Measurements from ENCODE around the gene NFYC.
A peak's percentile ranks its signal among the peaks of the same experiment; 100 is the strongest.

The NFYC gene

DNA sequence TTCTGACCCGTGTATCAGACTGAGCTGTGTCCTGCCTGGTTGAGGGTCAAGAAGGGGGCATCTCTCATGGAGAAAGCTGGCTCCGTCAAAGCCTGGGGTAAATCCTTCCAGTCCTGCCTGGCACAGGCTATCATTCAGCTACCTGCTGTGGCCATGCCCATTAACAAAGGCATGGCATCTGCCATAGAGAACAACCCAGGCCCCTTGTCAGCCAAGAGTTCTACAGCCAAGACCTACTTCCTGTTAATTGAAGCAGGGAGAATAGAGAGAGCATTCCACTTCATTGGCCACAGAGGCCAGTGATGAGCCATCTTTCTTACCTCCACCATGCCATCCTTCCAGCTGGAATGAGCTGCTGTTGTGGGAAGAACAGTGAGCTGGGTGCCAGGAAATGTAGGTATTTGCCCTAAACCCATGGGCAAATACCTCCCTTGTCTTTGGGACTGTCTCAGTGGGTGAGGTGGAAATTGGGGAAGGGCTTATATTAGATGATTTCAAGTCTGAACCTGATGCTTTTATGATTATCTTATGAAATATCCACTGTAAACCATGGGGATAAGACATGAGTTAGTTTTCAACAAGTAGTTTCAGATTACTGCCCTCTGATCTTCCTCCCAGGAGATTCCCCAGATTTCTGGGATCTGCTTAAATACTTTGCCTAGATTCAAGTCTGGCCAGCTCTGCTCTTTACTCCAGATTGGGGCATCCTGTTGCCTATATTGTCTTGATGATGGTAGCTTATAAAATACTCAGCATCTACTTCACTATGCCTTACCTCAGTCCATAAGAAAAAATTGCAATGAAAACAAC lies 80.8 kb downstream of the NFYC start:
- peaks cover 4% of the 10 kb centered on the region for H3K9me3 Mint-ChIP-seq
- no peaks in the 10 kb centered on the region for H3K27me3 Mint-ChIP-seq
- H3K4me1 Mint-ChIP-seq = peaks cover 24% of the 10 kb centered on the region
- H3K27ac Mint-ChIP-seq = peak overlapping the region; percentile 53
- H3K4me3 Mint-ChIP-seq = no peak overlapping the region
- CTCF ChIA-PET = interaction anchor here (0.7 to 7.3 kb wide), 22 partner anchors 8 to 629 kb away, joined by 3 to 139 read pairs (median 4); partner anchors contain the start of gene NFYC
- no peak for DNase-seq
- peaks cover 55% of the 10 kb centered on the region for H3K36me3 Mint-ChIP-seq

GRCh38 chr1:40773748-40774265 lies 82.3 kb downstream of the NFYC start:
- Mint-ChIP-seq H3K4me3 (no peak overlapping the region), H3K36me3 (peaks cover 51% of the 10 kb centered on the region), H3K27me3 (no peaks in the 10 kb centered on the region), H3K27ac (no peak overlapping the region), H3K9me3 (peaks cover 4% of the 10 kb centered on the region), H3K4me1 (peaks cover 24% of the 10 kb centered on the region)
- CTCF ChIA-PET = interaction anchor here (0.7 to 7.3 kb wide), 38 partner anchors 9 to 193 kb away, joined by 3 to 139 read pairs (median 5); no protein-coding TSS in a partner anchor
- peak; percentile 8 for DNase-seq

- peaks cover 4% of the 10 kb centered on the region for H3K9me3 Mint-ChIP-seq
- H3K27ac Mint-ChIP-seq = no peak overlapping the region
- DNase-seq = peak; percentile 77
- H3K4me1 Mint-ChIP-seq = peaks cover 20% of the 10 kb centered on the region
- no peaks in the 10 kb centered on the region for H3K27me3 Mint-ChIP-seq
- peaks cover 45% of the 10 kb centered on the region for H3K36me3 Mint-ChIP-seq
- no peak overlapping the region for H3K4me3 Mint-ChIP-seq
- CTCF ChIA-PET = interaction anchor here (0.6 to 7.3 kb wide), 46 partner anchors 8 to 229 kb away, joined by 3 to 139 read pairs (median 4); partner anchors contain the start of gene NFYC
Measured at GRCh38 chr1:40774266-40774998, 82.9 kb downstream of the NFYC start.

DNA sequence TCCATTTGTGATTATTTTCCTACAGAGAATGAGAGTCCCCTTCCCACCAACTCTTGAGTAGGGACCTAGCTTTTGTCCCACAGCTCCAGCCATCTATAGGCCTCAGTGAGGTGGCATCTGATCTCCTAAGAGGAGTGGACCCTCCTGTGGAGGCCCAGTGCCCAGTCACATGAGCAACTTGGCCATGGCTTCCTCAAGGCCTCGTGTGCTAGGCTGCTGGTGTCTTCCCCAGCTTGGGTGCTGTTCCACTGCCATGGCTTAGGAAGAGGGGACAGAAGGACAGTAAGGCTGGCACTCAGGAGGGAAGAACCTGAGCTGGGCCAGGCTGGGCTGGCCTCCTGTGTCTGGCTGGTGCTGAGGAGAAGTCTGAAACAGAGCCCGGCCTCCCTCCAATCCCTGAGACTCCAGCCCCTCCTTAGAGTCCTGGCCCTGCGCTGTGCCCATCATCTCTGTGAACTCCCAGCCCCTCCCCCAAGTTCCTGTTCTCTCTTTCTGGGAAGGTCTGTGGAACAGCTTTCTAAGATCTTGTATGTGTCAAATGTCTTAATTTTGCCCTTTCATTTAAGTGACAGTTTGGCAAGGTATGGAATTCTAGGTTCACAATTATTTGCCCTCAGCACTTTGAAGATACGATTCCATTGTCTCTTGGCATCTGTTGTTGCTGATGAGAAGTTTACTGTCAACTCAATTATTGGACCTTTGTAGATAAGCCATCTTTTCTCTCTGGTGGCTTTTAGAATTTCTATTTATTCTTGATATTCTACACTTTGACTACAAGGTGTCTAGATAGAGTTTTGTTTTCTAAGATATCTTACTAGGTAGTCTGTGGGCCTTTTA lies 85.0 kb downstream of the NFYC start:
- Mint-ChIP-seq H3K4me3 (no peak overlapping the region), H3K27ac (peak overlapping the region; percentile 59), H3K4me1 (peaks cover 5% of the 10 kb centered on the region), H3K36me3 (peaks cover 28% of the 10 kb centered on the region), H3K9me3 (peaks cover 4% of the 10 kb centered on the region), H3K27me3 (peaks cover 6% of the 10 kb centered on the region)
- peak; percentile 10 for DNase-seq
- CTCF ChIA-PET = interaction anchor here (0.8 to 7.3 kb wide), 11 partner anchors 10 to 176 kb away, joined by 3 to 139 read pairs (median 7); no protein-coding TSS in a partner anchor

DNA sequence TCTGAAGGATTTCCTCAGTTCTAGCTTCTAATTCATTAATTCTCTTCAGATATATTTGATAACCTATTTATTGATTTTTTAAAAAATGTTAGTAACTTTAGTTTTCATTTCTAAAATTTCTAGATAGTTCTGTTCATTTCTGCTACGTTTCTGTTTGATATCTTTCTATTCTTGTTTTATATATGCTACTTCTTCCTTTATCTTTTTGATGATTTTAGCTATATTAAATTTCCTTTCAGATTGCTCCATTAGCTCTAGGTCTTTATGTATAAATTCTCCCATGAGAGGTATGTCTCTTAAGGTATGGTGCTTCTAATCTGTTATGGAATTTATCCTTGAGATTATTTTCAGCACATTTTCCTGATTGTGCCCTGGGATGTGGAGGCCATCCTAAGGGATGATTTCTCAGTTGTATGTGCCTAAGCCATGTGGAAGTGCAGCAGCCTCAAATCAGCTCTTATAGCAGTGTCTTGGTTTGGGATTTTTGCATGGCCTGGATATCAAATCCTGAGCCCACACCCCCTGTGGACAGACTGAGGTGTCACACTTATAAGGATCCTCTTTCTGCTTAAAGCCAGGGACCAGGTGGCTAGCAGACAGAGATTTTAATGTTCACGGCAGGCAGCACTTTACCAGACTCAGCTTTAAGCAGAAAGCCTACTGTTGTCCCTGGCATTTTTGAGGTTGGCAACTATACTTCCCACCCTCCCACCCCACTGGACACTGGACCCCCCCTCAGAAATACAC lies 85.9 kb downstream of the NFYC start:
- Mint-ChIP-seq H3K4me1 (peaks cover 7% of the 10 kb centered on the region), H3K4me3 (no peak overlapping the region), H3K27me3 (peaks cover 15% of the 10 kb centered on the region), H3K36me3 (peaks cover 24% of the 10 kb centered on the region), H3K9me3 (peaks cover 4% of the 10 kb centered on the region), H3K27ac (no peak overlapping the region)
- CTCF ChIA-PET = interaction anchor here (0.8 to 5.2 kb wide), 8 partner anchors 11 to 175 kb away, joined by 3 to 38 read pairs (median 4); no protein-coding TSS in a partner anchor
- DNase-seq = no peak

GRCh38 chr1:40780678-40781607 lies 89.4 kb downstream of the NFYC start:
- CTCF ChIA-PET = interaction anchor here (1.0 to 1.5 kb wide), 2 partner anchors 69 to 172 kb away, joined by 3 to 5 read pairs; no protein-coding TSS in a partner anchor
- Mint-ChIP-seq H3K9me3 (peaks cover 4% of the 10 kb centered on the region), H3K4me3 (no peak overlapping the region), H3K36me3 (peaks cover 20% of the 10 kb centered on the region), H3K27me3 (peaks cover 47% of the 10 kb centered on the region), H3K4me1 (peaks cover 11% of the 10 kb centered on the region), H3K27ac (no peak overlapping the region)
- no peak for DNase-seq

DNA sequence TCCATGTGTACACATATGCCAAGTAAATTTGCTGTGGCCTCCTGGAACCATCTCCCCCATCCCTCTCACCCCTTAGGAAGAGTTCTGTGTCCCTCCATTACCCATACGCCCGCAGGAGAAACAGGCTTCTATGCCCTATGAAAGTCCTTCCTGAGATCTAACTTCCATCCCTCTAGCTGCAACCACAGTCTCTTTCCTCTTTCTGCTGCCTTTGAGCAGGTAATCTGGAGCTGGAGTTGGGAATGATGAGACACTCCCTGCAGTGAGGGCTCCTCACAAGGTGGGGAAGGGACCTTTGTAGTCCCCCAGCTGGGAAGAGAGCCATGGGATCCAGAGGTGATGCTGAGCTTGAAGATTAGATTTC lies 90.1 kb downstream of the NFYC start:
- CTCF ChIA-PET = interaction anchor here (1.0 to 1.8 kb wide), 4 partner anchors 9 to 171 kb away, joined by 3 to 8 read pairs (median 4); no protein-coding TSS in a partner anchor
- H3K4me3 Mint-ChIP-seq = no peak overlapping the region
- peaks cover 14% of the 10 kb centered on the region for H3K4me1 Mint-ChIP-seq

DNA sequence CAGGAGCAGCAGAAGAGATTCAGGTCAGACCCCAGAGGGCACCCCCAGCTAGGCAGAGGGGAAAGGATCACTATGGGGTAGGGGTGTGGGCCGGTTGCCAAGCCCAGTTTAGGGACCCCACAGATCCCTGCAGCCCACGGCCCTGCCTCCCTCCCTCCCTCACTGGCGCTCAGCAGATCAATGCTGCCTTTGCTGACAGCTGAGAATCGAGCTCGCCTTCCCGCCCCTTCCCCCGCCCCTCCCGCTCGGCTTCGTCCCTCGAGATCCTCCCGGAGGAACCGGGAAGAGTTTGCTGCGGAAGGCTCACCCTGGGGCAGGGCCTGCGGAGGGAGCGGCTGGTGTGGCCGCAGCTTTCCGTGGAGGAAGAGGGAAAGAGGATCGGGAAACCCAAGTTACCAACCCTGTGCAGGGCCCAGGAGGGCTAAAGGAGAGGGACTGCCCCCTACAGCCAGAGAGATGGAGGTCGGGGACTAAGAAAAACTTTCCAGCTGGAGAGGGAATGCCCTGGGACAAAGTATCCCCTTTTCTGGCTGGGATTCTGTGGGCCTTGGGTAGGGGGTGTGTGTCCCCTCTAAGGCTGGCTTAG lies 91.0 kb downstream of the NFYC start:
- no peak overlapping the region for H3K4me3 Mint-ChIP-seq
- H3K4me1 Mint-ChIP-seq = peaks cover 17% of the 10 kb centered on the region
- no peak overlapping the region for H3K27ac Mint-ChIP-seq
- H3K36me3 Mint-ChIP-seq = peaks cover 9% of the 10 kb centered on the region
- CTCF ChIA-PET = interaction anchor here (1.1 to 1.8 kb wide), 4 partner anchors 8 to 67 kb away, joined by 4 to 8 read pairs (median 6); no protein-coding TSS in a partner anchor
- H3K27me3 Mint-ChIP-seq = peaks cover 62% of the 10 kb centered on the region
- no peak for DNase-seq
- no peaks in the 10 kb centered on the region for H3K9me3 Mint-ChIP-seq

More for the DNA sequence above, 90.1 kb downstream of the NFYC start:
- DNase-seq = no peak
- no peak overlapping the region for H3K27ac Mint-ChIP-seq
- H3K27me3 Mint-ChIP-seq = peaks cover 54% of the 10 kb centered on the region
- H3K9me3 Mint-ChIP-seq = peaks cover 4% of the 10 kb centered on the region
- H3K36me3 Mint-ChIP-seq = peaks cover 17% of the 10 kb centered on the region

DNA sequence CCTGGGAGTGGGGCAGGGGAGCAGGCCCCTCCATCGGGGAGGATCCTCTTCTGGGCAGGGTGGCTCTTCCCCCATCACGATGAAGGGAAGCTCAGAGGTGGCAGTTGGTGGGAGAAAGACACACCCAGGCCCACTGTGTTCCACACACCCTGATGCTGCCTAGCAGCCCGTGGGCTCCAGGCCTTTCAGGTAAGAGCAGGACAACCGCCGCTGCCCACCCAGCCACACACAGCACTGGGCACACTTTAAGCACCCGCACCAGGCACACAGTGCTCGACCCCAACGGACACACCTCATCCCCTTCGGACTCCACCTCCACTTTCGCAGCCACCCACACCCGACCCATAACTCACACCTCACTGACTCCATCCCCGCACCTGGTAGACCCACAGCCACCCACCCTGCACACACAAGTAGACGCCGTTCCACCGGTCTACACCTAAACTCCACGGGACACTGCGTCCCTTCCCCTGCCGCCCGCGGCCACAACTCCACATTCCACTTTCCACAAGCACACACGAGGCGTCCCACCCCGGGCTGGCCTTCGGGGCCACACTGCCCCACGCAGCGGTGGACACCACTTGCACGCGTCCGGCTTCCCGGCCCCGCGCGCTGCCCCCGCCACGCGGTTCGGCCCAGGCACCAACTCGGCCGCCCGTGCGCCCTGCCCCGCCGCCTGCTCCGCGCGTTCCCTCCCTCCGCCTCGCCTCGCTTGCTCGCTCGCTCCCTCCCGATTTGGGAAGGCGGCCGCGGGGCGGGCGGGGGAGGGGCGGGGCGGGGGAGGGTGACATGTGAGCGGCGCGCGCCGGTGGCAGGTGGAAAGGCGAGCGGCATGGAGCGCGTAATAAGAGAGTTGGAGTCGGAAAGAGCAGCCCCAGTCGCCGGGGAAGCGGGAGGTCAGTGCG lies 91.7 kb downstream of the NFYC start, which contains the start of gene KCNQ4:
Gene KCNQ4, plus strand, starts transcription at position 787 of the 905 bp plus-strand sequence. CDS start 307 bp downstream, outside the sequence.
- H3K27ac Mint-ChIP-seq = peak within 1 kb of the TSS; percentile 77

GRCh38 chr1:40784141-40784770 lies 92.8 kb downstream of the NFYC start:
- peaks cover 17% of the 10 kb centered on the region for H3K4me1 Mint-ChIP-seq
- peaks cover 3% of the 10 kb centered on the region for H3K36me3 Mint-ChIP-seq
- peak overlapping the region; percentile 47 for H3K4me3 Mint-ChIP-seq
- no peak for DNase-seq
- H3K27me3 Mint-ChIP-seq = peaks cover 78% of the 10 kb centered on the region
- no peak overlapping the region for H3K27ac Mint-ChIP-seq
- CTCF ChIA-PET = interaction anchor here (1.3 kb wide), 1 partner anchor 165 kb away, joined by 4 read pairs; no protein-coding TSS in a partner anchor
- H3K9me3 Mint-ChIP-seq = no peaks in the 10 kb centered on the region

More for the DNA sequence above, 91.7 kb downstream of the NFYC start, which contains the start of gene KCNQ4:
- Mint-ChIP-seq H3K27me3 (peaks cover 70% of the 10 kb centered on the region), H3K4me1 (peaks cover 17% of the 10 kb centered on the region), H3K9me3 (no peaks in the 10 kb centered on the region), H3K36me3 (peaks cover 6% of the 10 kb centered on the region), H3K4me3 (peak within 1 kb of the TSS; percentile 69)
- peak; percentile 44 for DNase-seq
- CTCF ChIA-PET = interaction anchor here (1.4 to 1.8 kb wide), 2 partner anchors 9 to 14 kb away, joined by 4 to 6 read pairs; no protein-coding TSS in a partner anchor

All from activated naive CD4-positive, alpha-beta T cell treated with anti-CD3 and anti-CD28 coated beads, Interleukin-2, amount 10 ng/mL, durations not matched to agents 7 days and 5 days (primary cell).